ENCODE measurements around the gene CELSR1. TPM values are rescaled to one million over a fixed set of nuclear protein-coding genes. Genes with fewer than 3 reads are reported as not detected.

Gene CELSR1
- total and polyA plus RNA-seq, 5 donors = 5.5 to 7.9 (median 5.7) TPM

DNA sequence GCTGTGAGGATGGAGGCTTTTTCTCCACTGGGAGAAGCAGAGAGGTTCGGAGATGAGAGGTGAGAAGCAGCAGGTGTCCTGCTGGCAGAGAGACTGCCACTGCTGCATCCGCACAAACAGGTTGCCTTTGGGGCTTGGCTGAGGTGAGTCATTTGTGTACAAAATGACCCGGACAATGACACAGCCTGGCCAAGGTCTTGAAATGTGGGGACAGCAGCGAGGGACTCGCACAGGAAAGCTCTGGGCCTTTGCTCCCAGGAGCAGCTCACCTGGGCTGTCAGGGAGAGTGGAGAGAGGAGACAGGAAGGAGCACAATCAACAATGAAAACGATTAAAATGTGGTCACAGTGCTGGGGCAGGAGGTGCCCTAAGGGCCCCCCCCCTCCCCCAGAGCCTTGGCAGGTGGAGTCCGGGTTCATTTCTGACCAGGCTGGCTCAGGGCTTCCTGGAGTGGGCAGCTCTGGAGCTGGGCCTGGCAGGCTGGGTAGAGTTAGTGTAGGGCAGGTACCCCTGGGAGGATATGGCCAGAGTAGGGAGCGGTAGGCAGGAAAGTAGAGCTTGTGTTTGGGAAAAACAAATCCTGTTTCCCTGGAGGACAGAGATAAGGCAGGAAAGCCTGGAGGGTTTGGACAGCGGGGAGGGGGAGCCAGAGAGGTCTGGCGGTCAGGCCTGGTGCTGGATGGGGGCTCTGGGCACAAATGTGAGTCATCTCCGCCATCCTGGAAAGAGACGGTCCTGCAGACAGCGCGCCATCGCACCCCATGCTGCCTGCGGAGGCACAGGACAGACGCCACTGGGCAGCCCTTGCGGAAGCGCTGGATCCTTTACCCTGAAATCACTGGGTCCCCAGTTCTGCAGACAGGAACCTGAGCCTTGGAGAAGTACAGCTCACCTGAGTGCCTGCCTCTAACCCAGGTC is 37.8 kb upstream of the CELSR1 start:
- intact Hi-C loops (cut with DNase I) = loop anchor here in 2 of 4 donors (10.0 kb wide), 2 partner anchors 100 to 160 kb away; partner anchors contain the start of gene CERK (in 1 of the 2)
- whole genome bisulfite sequencing = 45% methylated on average over 19 of the region's 19 CpGs
- no peak overlapping the region for H3K4me3 ChIP-seq (ENCODE audit: low read length)
- peaks cover 17% of the 10 kb centered on the region for H3K4me1 ChIP-seq (ENCODE audit: control insufficient read depth, insufficient read depth, low read length)
- H3K27me3 ChIP-seq (ENCODE audit: control insufficient read depth, insufficient read depth) = no peaks in the 10 kb centered on the region
- peak; percentile 53 to 73 for ATAC-seq
- peak; percentile 73 to 78 (median 76) for DNase-seq
- H3K27ac ChIP-seq (ENCODE audit: low read length) = peak overlapping the region; percentile 61
- H3K9me3 ChIP-seq (ENCODE audit: control insufficient read depth, low read length) = no peaks in the 10 kb centered on the region

GRCh38 chr22:46574438-46574992 is 37.1 kb upstream of the CELSR1 start:
- Histone ChIP-seq H3K27me3 (ENCODE audit: control insufficient read depth, insufficient read depth) (no peaks in the 10 kb centered on the region), H3K4me3 (ENCODE audit: low read length) (no peak overlapping the region), H3K27ac (ENCODE audit: low read length) (no peak overlapping the region), H3K4me1 (ENCODE audit: control insufficient read depth, insufficient read depth, low read length) (peaks cover 14% of the 10 kb centered on the region), H3K9me3 (ENCODE audit: control insufficient read depth, low read length) (no peaks in the 10 kb centered on the region)
- DNase-seq = peak in 2 of 3 donors; percentile 26 to 47
- no peak for ATAC-seq
- intact Hi-C loops (cut with DNase I) = loop anchor here in 2 of 4 donors (10.0 kb wide), 2 partner anchors 100 to 160 kb away; partner anchors contain the start of gene CERK (in 1 of the 2)
- WGBS = 92% methylated on average over 15 of the region's 15 CpGs

DNA sequence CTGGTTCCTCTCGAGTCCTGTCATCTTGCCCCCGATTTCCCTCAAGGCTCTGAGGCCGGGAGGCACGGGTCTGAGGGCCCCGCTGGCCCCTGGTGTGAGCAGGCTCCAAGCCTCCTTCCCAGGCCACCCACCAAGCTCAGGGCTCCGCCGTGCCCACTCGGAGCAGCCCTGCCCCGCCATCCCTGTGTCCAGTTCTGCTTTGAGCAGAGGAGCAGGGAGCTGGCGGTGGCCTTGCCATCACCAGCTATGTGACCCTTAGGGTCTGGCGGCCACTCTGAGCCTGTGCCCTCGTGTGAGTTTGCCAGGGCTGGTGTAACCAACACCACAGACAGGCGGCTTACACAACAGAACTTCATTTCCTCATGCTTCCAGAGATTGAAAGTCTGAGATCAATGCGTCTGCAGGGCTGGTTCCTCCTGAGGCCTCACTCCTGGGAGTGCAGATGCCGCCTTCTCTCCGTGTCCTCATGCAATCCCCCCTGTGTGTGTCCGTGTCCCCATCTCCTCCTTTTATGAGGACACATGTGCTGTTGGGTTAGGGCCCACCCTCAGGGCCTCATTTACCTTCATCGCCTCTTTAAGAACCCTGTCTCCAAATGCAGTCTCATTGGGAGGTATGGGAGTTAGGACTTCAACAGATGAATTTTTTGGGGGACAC is 36.5 kb upstream of the CELSR1 start:
- DNase-seq = peak in 2 of 3 donors; percentile 58 to 64
- WGBS = 81% methylated on average over 18 of the region's 18 CpGs
- intact Hi-C loops (cut with DNase I) = loop anchor here in 2 of 4 donors (10.0 kb wide), 2 partner anchors 101 to 161 kb away; partner anchors contain the start of gene CERK (in 1 of the 2)
- Histone ChIP-seq H3K9me3 (ENCODE audit: control insufficient read depth, low read length) (no peaks in the 10 kb centered on the region), H3K4me1 (ENCODE audit: control insufficient read depth, insufficient read depth, low read length) (peaks cover 14% of the 10 kb centered on the region), H3K27me3 (ENCODE audit: control insufficient read depth, insufficient read depth) (no peaks in the 10 kb centered on the region), H3K4me3 (ENCODE audit: low read length) (no peak overlapping the region), H3K27ac (ENCODE audit: low read length) (no peak overlapping the region)
- ATAC-seq = no peak

DNA sequence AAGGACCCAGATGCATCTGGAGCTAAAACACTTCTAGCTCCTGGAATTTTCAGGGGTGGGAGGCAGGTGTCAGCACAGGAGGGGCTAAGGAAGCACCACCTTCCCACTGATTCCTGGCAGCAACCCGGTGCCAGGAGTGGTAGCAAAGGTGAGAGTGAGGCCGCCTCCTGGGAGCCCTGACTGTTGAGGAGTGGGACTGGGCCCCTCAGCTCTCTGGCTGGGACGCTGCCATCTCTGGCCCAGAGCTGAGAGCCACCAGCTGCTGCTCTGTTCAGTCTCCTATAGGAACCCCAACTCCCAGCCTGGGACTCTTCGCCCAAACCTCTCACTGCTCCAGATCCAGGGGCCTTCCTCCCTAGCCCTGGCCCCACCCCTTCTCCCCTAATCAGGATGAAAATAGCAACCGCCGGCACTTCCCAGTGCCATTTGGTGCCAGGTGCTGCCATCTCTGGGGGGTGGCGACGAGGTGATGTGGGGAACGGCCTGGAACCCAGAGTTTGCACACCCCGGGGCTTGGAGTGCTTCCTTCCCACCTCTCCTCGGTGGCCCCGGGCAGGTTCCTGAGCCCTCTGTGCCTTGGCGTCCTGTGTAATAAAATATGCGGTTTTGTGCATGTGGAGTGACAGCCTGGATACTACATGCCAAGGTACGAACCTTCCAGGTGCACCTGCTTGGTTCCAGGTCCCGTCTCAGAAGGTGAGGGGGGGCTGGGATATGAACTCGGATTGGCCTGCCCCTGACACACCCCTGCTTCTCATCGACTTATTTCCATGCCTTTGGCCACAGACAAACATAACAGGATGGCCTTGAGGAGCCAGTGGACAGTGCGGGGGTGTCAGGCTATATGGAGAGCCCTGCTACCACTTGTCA is 35.7 kb upstream of the CELSR1 start:
- H3K9me3 ChIP-seq (ENCODE audit: control insufficient read depth, low read length) = no peaks in the 10 kb centered on the region
- intact Hi-C loops (cut with DNase I) = loop anchor here in 2 of 4 donors (10.0 kb wide), 2 partner anchors 102 to 162 kb away; partner anchors contain the start of gene CERK (in 1 of the 2)
- H3K4me3 ChIP-seq (ENCODE audit: low read length) = no peak overlapping the region
- WGBS = 76% methylated on average over 19 of the region's 19 CpGs
- no peak overlapping the region for H3K27ac ChIP-seq (ENCODE audit: low read length)
- H3K4me1 ChIP-seq (ENCODE audit: control insufficient read depth, insufficient read depth, low read length) = peaks cover 7% of the 10 kb centered on the region
- H3K27me3 ChIP-seq (ENCODE audit: control insufficient read depth, insufficient read depth) = no peaks in the 10 kb centered on the region
- DNase-seq (peak in 2 of 3 donors; percentile 43 to 66), ATAC-seq (no peak)

DNA sequence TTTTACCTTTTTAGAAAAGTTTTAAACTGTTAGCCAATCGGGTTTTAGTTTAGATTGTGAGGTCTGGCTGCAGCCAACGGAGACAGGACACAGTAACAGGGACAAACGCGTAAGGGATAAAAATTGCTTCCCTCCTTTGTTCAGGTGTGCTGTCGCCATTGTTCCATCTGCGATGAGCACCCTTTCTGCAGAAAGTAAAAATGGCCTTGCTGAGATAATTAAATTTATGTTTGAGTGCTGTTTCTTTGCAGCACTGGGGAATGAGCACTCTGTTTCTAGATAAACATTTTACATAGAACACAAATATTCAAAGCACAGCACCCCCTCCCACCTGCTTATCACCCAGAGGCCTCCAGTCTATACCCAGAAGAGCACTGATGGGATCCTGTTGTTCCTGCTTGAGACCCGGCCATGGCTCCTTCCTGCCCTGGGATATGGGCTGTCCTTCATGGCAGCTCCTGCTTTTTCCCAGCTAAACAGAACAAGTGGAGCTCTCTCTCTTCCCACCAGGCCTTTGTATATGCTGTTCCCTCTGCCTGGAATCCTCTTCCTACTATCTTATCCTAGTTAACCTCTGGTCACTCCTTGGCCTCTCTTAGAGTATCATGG is 34.3 kb upstream of the CELSR1 start:
- H3K4me3 ChIP-seq (ENCODE audit: low read length) = no peak overlapping the region
- WGBS = 82% methylated on average over 7 of the region's 7 CpGs
- H3K9me3 ChIP-seq (ENCODE audit: control insufficient read depth, low read length) = no peaks in the 10 kb centered on the region
- DNase-seq = peak in 1 of 3 donors; percentile 5
- no peak overlapping the region for H3K27ac ChIP-seq (ENCODE audit: low read length)
- H3K27me3 ChIP-seq (ENCODE audit: control insufficient read depth, insufficient read depth) = no peaks in the 10 kb centered on the region
- H3K4me1 ChIP-seq (ENCODE audit: control insufficient read depth, insufficient read depth, low read length) = peaks cover 6% of the 10 kb centered on the region
- no peak for ATAC-seq
- intact Hi-C loops (cut with DNase I) = loop anchor here in 2 of 4 donors (10.0 kb wide), 2 partner anchors 103 to 163 kb away; partner anchors contain the start of gene CERK (in 1 of the 2)

GRCh38 chr22:46569848-46570695 is 32.7 kb upstream of the CELSR1 start:
- intact Hi-C loops (cut with DNase I) = loop anchor here in 2 of 4 donors (10.0 kb wide), 2 partner anchors 105 to 165 kb away; partner anchors contain the start of gene CERK (in 1 of the 2)

GRCh38 chr22:46569055-46569847 is 31.8 kb upstream of the CELSR1 start:
- ATAC-seq = no peak

More at GRCh38 chr22:46569848-46570695, 32.7 kb upstream of the CELSR1 start:
- 92% methylated on average over 17 of the region's 17 CpGs for WGBS
- no peak overlapping the region for H3K4me3 ChIP-seq (ENCODE audit: low read length)
- H3K4me1 ChIP-seq (ENCODE audit: control insufficient read depth, insufficient read depth, low read length) = peaks cover 2% of the 10 kb centered on the region
- no peaks in the 10 kb centered on the region for H3K9me3 ChIP-seq (ENCODE audit: control insufficient read depth, low read length)
- H3K27ac ChIP-seq (ENCODE audit: low read length) = no peak overlapping the region
- DNase-seq (peak in 2 of 3 donors; percentile 19 to 29), ATAC-seq (no peak)
- H3K27me3 ChIP-seq (ENCODE audit: control insufficient read depth, insufficient read depth) = no peaks in the 10 kb centered on the region

GRCh38 chr22:46568102-46568809 is 30.8 kb upstream of the CELSR1 start:
- DNase-seq = peak in 1 of 3 donors; percentile 6
- WGBS = 67% methylated on average over 7 of the region's 7 CpGs
- H3K27me3 ChIP-seq (ENCODE audit: control insufficient read depth, insufficient read depth) = no peaks in the 10 kb centered on the region
- no peaks in the 10 kb centered on the region for H3K9me3 ChIP-seq (ENCODE audit: control insufficient read depth, low read length)
- H3K27ac ChIP-seq (ENCODE audit: low read length) = no peak overlapping the region
- no peak overlapping the region for H3K4me3 ChIP-seq (ENCODE audit: low read length)
- ATAC-seq = no peak
- peaks cover 3% of the 10 kb centered on the region for H3K4me1 ChIP-seq (ENCODE audit: control insufficient read depth, insufficient read depth, low read length)
- intact Hi-C loops (cut with DNase I) = no loop called here

More at GRCh38 chr22:46569055-46569847, 31.8 kb upstream of the CELSR1 start:
- no peaks in the 10 kb centered on the region for H3K9me3 ChIP-seq (ENCODE audit: control insufficient read depth, low read length)
- peak in 2 of 3 donors; percentile 25 to 35 for DNase-seq
- no peak overlapping the region for H3K27ac ChIP-seq (ENCODE audit: low read length)
- no peaks in the 10 kb centered on the region for H3K27me3 ChIP-seq (ENCODE audit: control insufficient read depth, insufficient read depth)
- no peak overlapping the region for H3K4me3 ChIP-seq (ENCODE audit: low read length)
- intact Hi-C loops (cut with DNase I) = no loop called here
- no peaks in the 10 kb centered on the region for H3K4me1 ChIP-seq (ENCODE audit: control insufficient read depth, insufficient read depth, low read length)
- 85% methylated on average over 23 of the region's 23 CpGs for WGBS

Measured in right cardiac atrium (tissue), 5 donors.